ENCODE measurements around the gene TBC1D22A. TPM values are rescaled to one million over a fixed set of nuclear protein-coding genes. Genes with fewer than 3 reads are reported as not detected.

The TBC1D22A gene
- total and polyA plus RNA-seq, 2 experiments from 2014 or later = 9.6 to 13.3 TPM

GRCh38 chr22:47069270-47069669 is 306.8 kb downstream of the TBC1D22A start (continued):
- TF ChIP-seq, protein P1, sequence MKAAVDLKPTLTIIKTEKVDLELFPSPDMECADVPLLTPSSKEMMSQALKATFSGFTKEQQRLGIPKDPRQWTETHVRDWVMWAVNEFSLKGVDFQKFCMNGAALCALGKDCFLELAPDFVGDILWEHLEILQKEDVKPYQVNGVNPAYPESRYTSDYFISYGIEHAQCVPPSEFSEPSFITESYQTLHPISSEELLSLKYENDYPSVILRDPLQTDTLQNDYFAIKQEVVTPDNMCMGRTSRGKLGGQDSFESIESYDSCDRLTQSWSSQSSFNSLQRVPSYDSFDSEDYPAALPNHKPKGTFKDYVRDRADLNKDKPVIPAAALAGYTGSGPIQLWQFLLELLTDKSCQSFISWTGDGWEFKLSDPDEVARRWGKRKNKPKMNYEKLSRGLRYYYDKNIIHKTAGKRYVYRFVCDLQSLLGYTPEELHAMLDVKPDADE (IDR thresholded peaks at IDR 0.05) = no peak
- TF ChIP-seq CTCF (conservative IDR thresholded peaks at IDR 0.05; ENCODE audit: low read depth in 2 of 2) (no peak), ZNF114 (CRISPR knock-in tag; IDR thresholded peaks at IDR 0.05) (no peak), EZH2 (IDR thresholded peaks at IDR 0.05; ENCODE audit: low read depth, unreplicated experiment) (no peak), NANOG (IDR thresholded peaks at IDR 0.05; ENCODE audit: borderline replicate concordance) (no peak), EZH2phosphoT487 (IDR thresholded peaks at IDR 0.05; ENCODE audit: unreplicated experiment) (no peak), STAT1 (IDR thresholded peaks at IDR 0.05; ENCODE audit: unreplicated experiment) (no peak)

- Histone ChIP-seq H3K4me2 (no peak overlapping the region), H3K27me3 (ENCODE audit: insufficient read depth) (no peaks in the 10 kb centered on the region), H3K36me3 (ENCODE audit: insufficient read depth) (no peaks in the 10 kb centered on the region), H3K79me2 (replicated peaks; ENCODE audit: insufficient read depth) (no peaks in the 10 kb centered on the region; the same call in 1 of the 2 replicates), H3K27ac (ENCODE audit: low read depth) (no peak overlapping the region), H3K4me3 (no peak overlapping the region), H3K9me2 (ENCODE audit: insufficient read depth) (no peaks in the 10 kb centered on the region), H2AFZ (no peak overlapping the region), H4K20me1 (replicated peaks; ENCODE audit: insufficient read depth) (no peaks in the 10 kb centered on the region), H3F3A (replicated peaks; ENCODE audit: low read depth) (no peaks in the 10 kb centered on the region), H3K4me1 (ENCODE audit: insufficient read depth) (no peaks in the 10 kb centered on the region)
- Mint-ChIP-seq H3K4me1 (peaks cover 5% of the 10 kb centered on the region; the same call in 1 of the 3 replicates), H3K27me3 (ENCODE audit: insufficient read depth, low read depth, poor library complexity) (peaks cover 4% of the 10 kb centered on the region), H3K9me3 (peaks cover 8% of the 10 kb centered on the region), H3K27ac (no peak overlapping the region; the same call in 1 of the 2 replicates), H3K36me3 (ENCODE audit: low read depth) (no peaks in the 10 kb centered on the region), H3K4me3 (no peak overlapping the region)
- no peak for DNase-seq (ENCODE audit: low spot score)
- ATAC-seq = no peak
- TF ChIP-seq CREB1 (CRISPR knock-in tag; IDR thresholded peaks at IDR 0.05; ENCODE audit: low read depth) = no peak
- TF ChIP-seq POLR2AphosphoS5 (IDR thresholded peaks at IDR 0.05; ENCODE audit: low read depth) = no peak
- TF ChIP-seq EZH2 (IDR thresholded peaks at IDR 0.05; ENCODE audit: low read depth, unreplicated experiment) = no peak
- TF ChIP-seq, protein P1 (IDR thresholded peaks at IDR 0.05) = no peak
- no peak for TF ChIP-seq JUNB (IDR thresholded peaks at IDR 0.05; ENCODE audit: unreplicated experiment)
- TF ChIP-seq REST (IDR thresholded peaks at IDR 0.05; ENCODE audit: unreplicated experiment) = no peak
Observed at GRCh38 chr22:47071078-47071806, 308.8 kb downstream of the TBC1D22A start.
